ENCODE measurements around the gene OSTN.

The OSTN gene

DNA sequence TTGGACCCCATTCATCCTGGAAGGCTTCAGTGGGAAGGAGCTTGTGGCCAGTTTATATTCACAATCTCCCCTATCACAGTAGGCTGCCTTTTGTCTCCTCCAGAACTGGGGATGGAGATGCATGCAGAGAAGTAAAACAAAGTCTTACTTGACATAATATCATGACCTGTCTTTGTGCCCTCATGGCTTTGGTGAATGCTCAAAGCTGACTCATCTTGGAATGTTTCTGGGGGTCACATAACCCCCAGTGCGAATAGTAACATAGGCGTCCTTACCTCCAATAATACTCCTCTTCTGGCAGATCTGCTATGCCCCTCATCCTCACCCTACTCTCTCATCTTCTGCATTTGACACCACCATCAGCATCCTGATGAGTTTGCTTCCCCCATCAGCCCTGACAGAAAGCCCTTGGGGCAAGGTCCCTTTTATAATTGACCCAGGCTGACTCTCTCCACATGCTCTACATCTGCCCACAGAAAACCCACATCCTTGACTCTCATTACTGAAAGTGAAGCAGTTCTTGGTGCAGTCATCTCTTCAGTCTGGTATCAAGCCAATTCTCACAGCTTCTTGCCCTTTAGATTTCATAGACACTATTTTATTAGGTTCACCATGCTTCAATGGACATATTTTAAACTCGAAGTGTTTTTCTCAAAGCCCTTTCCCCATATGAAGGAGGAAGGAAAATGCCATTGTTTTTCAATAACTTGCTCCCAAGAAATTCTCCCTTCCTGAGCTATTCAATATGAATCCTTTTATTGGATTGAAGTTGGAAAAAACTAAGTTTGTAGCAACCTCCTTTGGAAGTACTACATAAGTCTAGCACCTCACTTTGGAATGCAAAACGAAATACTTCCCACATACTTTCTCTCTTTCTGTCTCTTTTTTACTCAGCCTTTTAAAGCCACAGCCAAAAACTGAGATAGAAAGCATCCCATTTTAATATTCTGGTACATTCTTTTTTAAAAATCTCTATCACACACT, 36.6 kb downstream of the OSTN start:
- no peak for DNase-seq

DNA sequence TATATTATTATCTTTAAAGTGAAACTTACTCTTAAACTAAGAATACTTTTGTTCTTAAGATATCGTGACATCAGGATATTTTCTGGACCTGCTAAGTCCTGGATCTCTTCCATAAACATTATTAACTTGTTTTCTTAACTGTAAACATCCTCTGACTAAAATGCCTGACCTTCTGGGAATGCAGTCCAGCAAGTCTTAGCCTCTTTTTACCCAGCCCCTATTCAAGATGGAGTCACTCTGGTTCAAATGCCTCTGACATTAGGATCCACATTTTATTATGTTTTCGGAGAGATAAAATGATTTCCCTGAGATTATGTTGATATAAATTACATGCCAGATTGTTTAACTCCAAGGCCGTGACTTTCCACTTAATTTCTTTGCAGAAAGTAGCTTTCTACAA, 37.6 kb downstream of the OSTN start:
- DNase-seq: no peak

DNA sequence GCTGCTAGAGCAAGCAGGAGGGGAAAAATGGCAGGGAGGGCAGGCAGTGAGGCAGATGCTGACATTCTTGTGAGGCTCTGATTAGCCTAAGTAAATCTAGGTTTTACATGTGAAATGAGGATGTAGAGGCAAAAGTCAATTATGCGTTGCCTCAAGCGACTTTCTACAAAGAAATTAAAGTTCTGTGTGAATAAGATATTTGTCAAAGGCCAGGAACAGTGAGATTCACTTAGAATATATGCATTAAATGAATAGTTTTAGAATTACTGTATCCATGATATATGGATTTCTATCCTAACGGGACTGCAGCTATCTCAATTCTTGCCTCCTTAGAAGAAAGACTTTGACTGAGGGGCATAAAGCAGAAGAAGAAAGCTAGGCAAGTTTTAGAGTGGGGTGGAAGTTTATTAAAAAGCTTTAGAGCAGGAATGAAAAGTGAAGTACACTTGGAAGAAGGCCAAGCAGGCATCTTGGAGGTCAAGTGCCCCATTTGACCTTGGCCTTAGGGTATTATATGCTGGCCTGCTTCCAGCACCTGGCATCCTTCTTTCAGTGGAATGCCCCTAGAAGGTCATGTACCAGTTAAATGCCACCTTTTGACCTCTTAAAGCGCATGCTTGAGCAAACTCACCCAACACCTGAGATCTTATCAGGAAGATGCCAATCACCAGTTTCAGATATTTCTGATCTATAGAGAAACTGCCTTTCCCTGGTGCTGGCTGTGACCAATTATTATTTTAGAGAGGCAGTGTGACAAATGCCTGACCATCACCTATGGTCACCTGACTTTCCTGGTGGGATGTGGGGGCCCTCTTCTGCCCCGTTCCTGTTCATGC, 38.2 kb downstream of the OSTN start:
- no peak for DNase-seq

DNA sequence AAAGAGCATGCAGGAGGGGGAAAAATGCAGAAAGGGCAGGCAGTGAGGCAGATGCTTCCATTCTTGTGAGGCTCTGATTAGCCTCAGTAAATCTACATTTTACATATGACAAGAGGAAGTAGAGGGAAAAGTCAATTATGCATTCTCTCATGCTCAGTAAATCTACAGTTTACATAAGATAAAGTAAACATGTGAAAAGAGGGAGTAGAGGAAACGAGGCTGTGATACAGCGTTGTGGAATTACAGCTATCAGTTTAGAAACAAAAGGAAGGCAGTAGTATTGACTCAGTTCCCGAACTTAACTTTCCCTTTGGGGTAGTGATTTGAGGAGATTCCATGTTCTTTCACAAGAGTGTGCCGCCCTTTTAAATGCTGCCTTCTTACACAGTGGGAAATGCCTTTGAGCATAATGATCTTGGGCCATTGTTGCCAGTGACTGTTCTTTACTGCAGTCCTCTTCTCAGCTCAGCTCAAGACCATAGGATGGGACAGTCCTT, 39.3 kb downstream of the OSTN start:
- DNase-seq: no peak

DNA sequence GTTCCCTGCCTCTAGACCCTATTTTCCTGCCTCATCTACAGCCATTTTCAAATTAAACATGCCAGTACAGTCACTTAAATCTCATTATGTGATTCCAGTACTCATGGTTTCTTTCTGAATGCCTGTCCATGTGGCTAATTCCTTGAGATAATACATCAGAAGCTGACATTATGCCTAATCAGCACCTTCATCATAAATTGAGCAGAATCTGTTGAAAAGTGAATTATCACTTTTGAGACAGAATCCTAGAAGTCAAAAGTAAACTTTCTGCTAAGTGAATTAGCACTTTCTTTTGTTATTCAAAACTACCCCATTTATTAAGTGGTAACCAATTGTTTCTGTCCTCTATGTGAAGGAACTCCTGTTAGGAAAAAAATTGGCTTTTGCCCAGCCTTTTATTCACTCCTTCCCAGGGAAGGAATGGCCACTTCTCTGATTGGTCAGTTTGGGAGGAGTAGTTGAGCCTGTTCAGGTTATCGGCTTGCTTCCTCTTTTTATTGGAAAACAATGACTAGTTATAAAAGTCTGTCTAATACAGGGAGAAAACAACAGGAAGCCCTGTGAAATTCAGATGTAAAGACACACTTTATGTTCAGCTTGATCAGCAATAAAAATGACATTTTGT, 40.5 kb downstream of the OSTN start:
- no peak for DNase-seq

DNA sequence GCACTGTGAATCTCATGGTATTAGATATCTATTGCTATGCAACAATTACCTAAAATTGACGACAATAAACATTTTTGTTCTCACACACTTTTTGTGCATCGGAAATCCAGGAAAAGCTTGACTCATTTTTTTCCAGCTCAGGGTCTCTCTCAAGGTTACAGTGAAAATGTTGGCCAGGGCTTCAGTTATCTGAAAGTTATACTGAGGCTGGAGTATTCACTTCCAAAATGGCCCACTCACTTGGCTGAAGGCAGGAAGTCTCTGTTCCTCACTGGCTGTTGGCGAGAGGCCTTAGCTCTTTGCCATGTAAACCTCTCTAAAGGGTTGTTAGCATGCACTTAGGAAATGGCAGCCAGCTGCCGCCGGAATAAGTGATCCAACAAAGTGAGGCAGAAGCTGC, 41.4 kb downstream of the OSTN start:
- DNase-seq: no peak

DNA sequence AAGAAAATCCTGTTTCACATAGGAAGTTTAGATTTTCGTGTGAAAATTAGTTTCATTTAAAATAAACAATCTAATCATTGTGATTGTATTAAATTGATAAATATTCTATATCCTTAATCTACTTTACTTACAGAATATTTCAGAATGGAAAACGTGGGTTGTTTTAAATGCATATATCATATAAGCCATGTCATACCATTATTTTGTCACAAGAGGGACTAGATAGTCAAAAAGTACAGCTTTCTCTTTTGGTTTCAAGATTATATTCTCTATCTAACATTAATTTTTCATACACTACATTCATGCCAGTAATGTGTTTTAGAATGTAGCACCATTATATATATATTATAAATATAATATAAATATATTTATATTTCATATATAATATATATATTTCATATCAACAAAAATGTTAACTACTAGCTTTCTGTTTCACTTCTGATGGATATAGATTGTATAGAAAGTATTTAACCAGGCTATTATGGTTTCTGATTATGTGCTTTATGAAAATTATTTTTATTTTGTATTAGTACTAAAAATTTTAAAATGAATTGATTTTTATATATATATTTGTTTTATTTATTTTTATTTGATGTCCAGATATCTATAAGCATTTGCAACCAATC, 45.3 kb downstream of the OSTN start:
- DNase-seq: no peak

DNA sequence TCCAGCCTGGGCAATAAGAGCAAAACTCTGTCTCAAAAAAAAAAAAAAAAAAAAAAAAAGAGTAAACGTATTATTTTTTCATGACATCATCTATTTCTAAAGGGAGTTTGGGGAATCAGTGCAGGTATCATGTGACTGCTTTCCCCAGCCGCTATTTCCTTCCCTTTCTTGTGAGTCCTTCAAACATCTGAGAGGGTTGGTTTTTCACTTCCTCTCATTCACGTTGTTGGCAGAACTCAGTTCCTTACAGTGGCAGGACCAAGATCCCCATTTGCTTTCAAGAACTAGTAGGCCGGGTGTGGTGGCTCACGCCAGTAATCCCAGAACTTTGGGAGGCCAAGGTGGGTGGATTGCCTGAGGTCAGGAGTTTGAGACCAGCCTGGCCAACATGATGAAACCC, 47.0 kb downstream of the OSTN start:
- DNase-seq: peak in 2 of 6 experiments; percentile 0 to 9

DNA sequence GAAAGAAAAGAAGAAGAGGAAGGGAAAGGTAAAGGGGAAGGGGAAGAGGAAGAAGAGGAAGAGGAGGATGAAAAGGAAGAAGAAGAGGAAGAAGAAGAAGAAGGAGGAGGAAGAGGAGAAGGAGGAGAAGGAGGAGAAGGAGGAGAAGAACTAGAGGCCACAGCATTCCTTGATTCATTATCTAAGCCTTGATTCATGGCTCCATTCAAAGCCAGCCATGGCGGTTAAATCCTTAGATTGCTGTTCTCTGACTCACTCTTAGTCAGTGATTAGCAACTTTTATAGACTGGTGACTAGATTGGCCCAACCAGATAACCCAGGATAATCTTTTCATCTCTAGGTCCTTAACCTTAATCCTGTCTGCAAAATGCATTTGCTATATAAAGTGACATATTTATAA, 47.6 kb downstream of the OSTN start:
- no peak for DNase-seq

DNA sequence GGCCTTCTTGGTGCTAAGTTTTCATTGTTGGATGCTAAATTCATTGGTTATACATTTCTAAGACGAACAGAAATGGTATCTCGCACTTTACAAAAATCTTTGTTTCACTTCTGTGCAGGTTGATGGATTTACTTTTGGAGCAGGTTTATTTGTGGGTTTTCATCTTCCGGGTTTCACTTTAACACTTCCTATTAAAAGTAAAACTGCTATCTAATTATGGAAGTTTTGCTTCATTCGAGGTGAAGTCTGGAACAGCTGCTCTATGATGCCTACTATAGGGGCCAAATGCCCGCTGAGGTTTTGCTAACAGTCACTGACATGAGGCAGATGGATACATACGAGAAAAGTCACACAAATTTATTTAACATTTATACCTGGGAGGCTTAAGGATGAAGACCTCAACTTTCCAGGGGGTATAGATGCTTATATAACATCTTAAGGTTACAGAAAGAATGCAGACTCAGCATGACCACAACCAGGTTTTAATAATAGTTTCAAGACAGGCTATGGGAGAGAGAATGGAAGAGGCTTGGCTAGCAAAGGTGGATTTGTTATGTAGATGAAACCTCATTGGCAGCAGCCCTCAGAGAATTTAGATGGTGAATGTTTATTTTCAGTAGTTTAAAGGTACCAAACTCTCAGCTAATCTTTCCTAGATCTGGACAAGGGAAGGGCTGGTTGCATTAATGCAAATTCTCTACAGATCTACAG, 54.2 kb downstream of the OSTN start:
- DNase-seq: no peak

DNA sequence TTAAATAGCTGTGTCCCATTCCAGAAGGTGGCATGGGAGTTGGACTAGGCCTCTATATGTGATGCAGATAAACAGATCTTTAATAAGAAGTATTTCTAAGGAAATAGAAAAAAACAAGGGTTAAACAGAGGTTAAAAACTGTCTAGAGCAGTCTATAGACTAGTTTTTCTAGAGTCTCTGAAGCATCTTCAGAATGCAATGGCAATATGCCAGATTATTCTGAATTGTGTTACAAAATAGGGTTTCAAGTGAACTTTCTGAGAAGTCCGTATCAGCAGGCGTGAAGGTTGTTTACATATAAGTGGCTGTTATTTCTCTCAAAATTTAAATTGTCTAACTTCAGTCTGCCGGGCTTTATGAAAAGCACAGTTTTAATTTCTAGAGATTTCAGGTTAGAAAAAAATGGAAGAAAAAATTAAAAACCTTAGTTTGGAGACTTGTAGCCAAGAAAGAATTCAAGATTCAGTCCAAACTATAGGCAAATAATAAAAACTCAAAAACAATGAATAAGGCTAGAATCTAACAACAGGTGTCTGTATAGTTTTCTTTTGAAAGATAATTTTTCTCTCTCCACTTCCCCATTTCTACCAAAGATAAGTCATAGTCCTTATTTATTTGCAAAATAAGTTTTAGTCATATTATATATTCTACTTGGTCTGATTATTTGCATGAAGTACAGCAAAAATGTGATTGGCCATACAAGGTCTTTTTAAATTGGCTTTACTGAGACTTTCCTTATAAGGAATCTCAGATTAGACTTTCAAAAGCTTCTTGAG, 55.2 kb downstream of the OSTN start:
- DNase-seq: no peak

DNA sequence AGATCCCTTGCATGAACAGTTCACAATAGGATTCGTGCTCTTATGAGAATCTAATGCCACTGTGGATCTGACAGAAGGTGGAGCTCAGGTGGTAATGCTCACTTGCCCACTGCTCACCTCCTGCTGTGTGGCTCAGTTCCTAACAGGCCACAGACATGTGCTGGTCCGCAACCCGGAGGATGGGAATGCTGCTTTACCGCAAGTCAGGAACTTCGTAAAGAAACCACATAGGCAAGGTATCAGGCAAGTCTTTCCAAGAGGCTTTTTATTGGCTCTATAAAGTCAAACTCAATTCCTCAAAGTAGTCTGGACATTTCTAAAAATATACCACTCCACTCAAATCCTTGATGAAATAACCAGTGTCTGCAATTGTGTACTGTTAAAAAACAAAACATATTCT, 56.1 kb downstream of the OSTN start:
- no peak for DNase-seq

DNA sequence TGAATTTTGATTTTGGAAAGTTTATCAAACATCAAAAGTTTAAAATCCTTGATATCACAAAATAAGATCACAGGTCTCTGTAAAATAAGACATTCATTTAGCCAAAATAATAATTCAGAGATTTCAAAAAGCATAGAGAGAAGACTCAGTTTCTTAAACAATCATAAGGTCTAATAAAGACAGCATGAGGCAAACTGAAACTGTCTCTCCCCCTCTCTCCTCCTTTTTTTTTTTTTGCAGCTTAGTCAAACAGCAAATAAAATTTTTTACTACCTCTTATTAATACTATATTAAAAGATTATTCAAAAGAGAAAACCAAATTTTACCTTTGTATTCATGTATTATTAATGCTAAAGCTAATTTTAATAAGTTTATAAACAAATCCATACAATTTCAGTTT, 57.4 kb downstream of the OSTN start:
- no peak for DNase-seq

DNA sequence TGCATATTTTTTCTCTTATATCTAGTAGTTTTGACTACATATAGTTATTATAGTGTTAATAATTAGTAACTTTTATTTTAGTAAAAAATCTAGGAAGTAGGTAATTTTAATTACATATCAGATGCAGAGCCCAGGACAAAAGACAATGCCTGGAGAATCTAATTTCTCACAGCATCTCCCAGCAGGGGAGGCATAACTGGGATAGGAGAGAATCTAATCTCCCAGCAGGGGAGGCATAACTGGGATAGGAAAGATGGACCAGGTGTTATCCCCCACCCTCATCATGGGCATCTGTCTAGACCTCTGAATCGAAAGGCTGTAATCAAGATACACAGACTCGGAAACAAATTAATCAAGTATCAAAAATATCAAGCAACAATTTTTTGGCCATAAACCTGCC, 58.2 kb downstream of the OSTN start:
- DNase-seq: no peak

DNA sequence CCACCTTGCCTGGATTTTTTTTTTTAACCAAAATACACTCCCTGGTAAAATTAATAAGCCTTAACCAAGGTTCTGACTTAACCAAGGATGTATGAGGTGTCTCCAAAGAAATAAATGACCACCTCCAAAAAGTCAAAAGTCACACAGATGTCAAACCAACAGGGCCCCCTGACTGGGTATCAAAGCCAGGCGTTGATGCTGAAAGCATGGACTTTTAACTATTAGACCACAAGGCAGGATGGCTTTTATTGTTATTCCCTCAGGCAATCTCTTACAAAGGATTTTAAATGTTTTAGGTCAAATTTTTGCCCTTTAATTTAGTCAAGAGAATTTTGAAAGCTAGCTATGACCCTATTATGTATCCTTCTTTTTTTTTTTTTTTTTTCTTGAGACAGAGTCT, 60.4 kb downstream of the OSTN start:
- no peak for DNase-seq

DNA sequence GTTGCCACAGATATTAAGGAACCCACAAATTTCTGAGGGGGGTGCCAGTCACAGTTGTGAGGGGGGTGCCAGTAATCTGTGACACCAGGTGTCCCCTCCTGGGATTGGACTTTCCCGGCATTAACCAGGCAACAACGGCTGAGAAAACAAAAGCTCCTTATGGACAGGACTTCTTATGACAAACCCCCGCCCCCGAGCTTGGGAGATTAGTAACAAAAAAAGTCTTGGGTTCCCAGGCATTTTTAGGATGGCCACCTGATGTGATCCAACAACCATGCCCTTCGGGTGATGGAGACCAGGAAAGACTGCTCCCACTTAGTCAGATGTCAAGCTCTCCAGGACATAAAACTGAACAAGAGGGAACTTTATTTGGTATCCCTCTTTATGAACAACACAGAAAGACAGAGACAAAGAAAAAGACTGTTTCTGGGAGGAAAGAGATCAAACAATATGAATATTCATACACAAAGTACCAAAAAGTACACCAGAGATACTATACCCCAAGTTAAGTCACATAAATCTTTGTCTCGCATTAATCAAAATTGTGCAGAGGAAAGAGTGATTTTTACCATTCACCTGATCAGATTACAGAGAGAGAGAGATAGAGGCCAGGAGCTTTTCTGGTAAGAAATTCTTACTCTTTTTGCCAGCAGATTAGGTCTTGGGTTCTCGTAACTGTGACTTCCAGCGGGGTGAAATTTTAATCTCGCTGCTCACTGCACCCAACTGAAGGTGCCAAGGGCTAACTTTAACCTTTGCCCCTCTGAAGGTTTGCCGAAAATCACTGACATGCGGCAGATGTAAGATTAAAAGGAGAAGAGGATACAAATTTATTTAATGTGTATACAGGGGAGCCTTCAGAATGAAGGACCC, 61.6 kb downstream of the OSTN start:
- DNase-seq: no peak

DNA sequence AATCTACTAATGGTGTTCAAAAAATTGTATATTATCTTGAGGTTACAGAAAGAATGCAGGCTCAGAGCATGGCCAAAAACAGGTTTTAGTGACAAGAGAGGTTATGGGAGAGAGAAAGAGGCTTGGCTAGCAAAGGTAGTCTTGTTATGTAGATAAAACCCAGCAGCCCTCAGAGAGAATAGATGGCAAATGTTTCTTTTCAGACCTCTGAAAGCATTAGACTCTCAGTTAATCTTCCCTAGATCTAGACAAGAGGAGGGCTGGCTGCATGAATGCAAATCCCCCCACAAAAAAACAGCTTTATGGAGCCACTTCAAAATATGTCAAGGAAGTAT, 62.2 kb downstream of the OSTN start:
- no peak for DNase-seq

DNA sequence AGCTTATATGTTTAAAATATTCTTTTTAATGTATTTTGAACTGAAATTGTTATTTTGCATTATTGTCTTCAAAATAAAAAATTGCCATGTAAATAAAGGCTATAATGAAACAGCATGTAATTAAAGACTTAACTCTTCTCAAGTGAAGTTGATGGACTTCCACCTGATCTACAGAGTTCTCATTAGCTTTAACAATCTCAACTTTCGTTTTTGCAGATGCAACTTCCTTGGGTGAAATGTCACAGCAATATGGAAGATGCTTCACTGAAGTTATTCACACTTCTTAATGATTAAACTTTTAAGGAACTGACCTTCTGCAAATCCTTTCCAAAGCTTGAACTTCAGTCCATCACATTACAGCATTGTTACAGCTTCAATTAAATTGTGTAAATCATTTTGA, 63.6 kb downstream of the OSTN start:
- DNase-seq: no peak

DNA sequence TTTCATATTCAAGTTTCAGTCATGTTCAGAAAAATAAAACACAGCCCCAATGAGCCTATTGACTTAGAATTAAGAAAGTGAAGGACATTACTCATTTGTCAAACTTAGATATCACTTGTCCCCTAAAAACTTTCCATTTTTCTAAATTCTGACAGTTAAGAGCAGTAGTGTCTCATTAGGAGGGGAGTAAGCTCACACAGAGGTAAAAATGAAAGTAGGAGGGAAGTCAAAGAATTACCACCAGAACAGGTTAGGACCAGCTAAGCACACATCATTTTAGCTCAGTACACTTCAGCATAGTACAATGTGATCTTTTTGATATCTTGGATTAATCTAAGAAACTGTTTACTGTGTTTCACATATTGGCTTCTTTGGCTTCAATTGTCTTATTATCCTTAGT, 64.3 kb downstream of the OSTN start:
- DNase-seq: no peak

DNA sequence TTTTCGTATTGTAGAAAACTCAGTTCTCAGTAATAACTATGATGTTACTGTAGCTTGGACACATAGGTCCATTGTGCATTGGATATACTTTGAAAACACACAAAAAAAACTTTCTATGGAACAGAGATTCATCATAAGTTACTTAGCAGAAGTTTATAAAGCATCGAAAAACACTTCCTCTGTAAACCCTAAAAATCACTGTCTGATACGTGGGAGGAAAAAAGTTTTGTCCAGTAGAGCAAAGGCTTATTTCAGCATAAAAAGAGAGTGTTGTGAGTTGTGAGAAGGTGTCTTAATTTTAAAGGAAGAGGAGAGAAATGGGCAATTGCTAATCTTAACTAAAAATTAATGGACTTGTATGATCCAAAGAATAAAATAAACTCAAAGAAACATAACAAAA, 64.8 kb downstream of the OSTN start:
- no peak for DNase-seq

DNA sequence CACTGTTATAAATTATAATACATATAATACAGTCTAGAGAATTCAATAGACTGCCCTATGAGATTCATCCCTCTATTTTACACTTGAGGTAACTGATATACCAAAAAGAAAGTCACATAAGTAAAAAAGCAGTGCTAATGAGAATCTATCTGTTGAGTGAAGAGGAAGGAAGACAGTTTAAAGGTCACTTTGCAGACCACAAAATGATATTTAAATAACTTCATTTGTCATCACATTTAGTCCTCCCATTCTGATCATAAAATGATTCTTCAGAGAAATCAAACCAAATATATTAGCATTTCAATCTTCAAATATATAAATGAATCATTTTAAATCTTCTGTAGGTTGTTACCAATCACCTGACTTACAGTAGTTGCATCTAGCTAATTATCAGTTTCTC, 69.7 kb downstream of the OSTN start:
- DNase-seq: no peak

All from stimulated activated naive CD4-positive, alpha-beta T cell (primary cell).